DND-41 (cell line): ENCODE results near the gene PGF.

Experiments
- ATAC-seq: fragments of 200-7000 bp; cut with Tn5 transposase; 3 replicates; pipeline ENCODE4 v1.9.1; 2021; ENCODE audit warnings: low read depth; ENCODE audit not compliant: insufficient read depth
- DNase-seq: peaks from one replicate; pipeline ENCODE4 v3.0.0-alpha.2; 2020
- H2AFZ ChIP-seq: 2 replicates; pipeline ENCODE4 v1.6.0; 2012; ENCODE audit warnings: low read depth, low read length
- H3K27ac ChIP-seq: 2 replicates; pipeline ENCODE4 v1.5.1; 2012; ENCODE audit warnings: low read length, inconsistent platforms
- H3K27me3 ChIP-seq: fragments of 200-600 bp; sonication (generic); 2 replicates; pipeline ENCODE4 v1.6.0; 2012; ENCODE audit warnings: low read length, mild to moderate bottlenecking, inconsistent platforms; ENCODE audit not compliant: insufficient read depth, poor library complexity
- H3K36me3 ChIP-seq: 2 replicates; pipeline ENCODE4 v1.5.1; 2012; ENCODE audit warnings: low read length, inconsistent platforms; ENCODE audit not compliant: insufficient read depth
- H3K4me1 ChIP-seq: 2 replicates; pipeline ENCODE4 v1.5.1; 2012; ENCODE audit warnings: mild to moderate bottlenecking, low read length; ENCODE audit not compliant: insufficient read depth
- H3K4me2 ChIP-seq: 2 replicates; pipeline ENCODE4 v1.6.0; 2012; ENCODE audit warnings: mild to moderate bottlenecking, moderate library complexity, low read length, inconsistent platforms; ENCODE audit not compliant: insufficient read depth
- H3K4me3 ChIP-seq, 2 experiments: fragments of 200-600 bp in 1 of 2; shearing (Covaris generic) in 1 of 2; 2 replicates each; pipeline ENCODE4 v1.5.1; 2012 to 2016; ENCODE audit warnings: inconsistent platforms in 2 of 2, low read length in 2 of 2, mild to moderate bottlenecking in 2 of 2, low read depth in 1 of 2, moderate library complexity in 1 of 2
- H3K79me2 ChIP-seq: 2 replicates; pipeline ENCODE4 v1.6.0; 2012; ENCODE audit warnings: low read length, inconsistent platforms; ENCODE audit not compliant: insufficient read depth
- H3K9ac ChIP-seq: 2 replicates; pipeline ENCODE4 v1.6.0; 2012; ENCODE audit warnings: low read depth, mild to moderate bottlenecking, inconsistent platforms, low read length, moderate library complexity
- H3K9me3 ChIP-seq: 2 replicates; pipeline ENCODE4 v1.5.1; 2012; ENCODE audit warnings: low read length, moderate library complexity, mild to moderate bottlenecking, inconsistent platforms; ENCODE audit not compliant: insufficient read depth, severe bottlenecking
- H4K20me1 ChIP-seq: 2 replicates; pipeline ENCODE4 v1.6.0; 2012; ENCODE audit warnings: low read length; ENCODE audit not compliant: insufficient read depth
- EZH2 ChIP-seq: IDR thresholded peaks from 3 replicates; pipeline ENCODE4 v1.6.1; 2012; ENCODE audit warnings: borderline replicate concordance, low read depth, mild to moderate bottlenecking, moderate library complexity, low read length, inconsistent platforms; ENCODE audit not compliant: severe bottlenecking
- TF ChIP-seq, protein P1 (sequence below): IDR thresholded peaks from 2 replicates; pipeline ENCODE4 v1.5.1; 2012; ENCODE audit warnings: borderline replicate concordance, low read length, moderate library complexity, mild to moderate bottlenecking; ENCODE audit not compliant: poor library complexity, severe bottlenecking; ENCODE audit errors: extremely low read depth

Gene PGF

GRCh38 chr14:74962046-74962445 lies 6.6 kb upstream of the PGF start:
- H3K4me1 ChIP-seq = no peaks in the 10 kb centered on the region
- H3K4me3 ChIP-seq = no peak overlapping the region
- no peaks in the 10 kb centered on the region for H3K79me2 ChIP-seq
- H2AFZ ChIP-seq = no peak overlapping the region
- DNase-seq (no peak), ATAC-seq (no peak)
- TF ChIP-seq, protein P1, sequence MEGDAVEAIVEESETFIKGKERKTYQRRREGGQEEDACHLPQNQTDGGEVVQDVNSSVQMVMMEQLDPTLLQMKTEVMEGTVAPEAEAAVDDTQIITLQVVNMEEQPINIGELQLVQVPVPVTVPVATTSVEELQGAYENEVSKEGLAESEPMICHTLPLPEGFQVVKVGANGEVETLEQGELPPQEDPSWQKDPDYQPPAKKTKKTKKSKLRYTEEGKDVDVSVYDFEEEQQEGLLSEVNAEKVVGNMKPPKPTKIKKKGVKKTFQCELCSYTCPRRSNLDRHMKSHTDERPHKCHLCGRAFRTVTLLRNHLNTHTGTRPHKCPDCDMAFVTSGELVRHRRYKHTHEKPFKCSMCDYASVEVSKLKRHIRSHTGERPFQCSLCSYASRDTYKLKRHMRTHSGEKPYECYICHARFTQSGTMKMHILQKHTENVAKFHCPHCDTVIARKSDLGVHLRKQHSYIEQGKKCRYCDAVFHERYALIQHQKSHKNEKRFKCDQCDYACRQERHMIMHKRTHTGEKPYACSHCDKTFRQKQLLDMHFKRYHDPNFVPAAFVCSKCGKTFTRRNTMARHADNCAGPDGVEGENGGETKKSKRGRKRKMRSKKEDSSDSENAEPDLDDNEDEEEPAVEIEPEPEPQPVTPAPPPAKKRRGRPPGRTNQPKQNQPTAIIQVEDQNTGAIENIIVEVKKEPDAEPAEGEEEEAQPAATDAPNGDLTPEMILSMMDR = no peak
- TF ChIP-seq EZH2 = no peak
- H3K9me3 ChIP-seq = no peaks in the 10 kb centered on the region
- no peaks in the 10 kb centered on the region for H4K20me1 ChIP-seq
- no peak overlapping the region for H3K27ac ChIP-seq
- H3K27me3 ChIP-seq = peaks cover 21% of the 10 kb centered on the region
- no peaks in the 10 kb centered on the region for H3K36me3 ChIP-seq
- no peak overlapping the region for H3K4me2 ChIP-seq
- H3K9ac ChIP-seq = no peak overlapping the region

DNA sequence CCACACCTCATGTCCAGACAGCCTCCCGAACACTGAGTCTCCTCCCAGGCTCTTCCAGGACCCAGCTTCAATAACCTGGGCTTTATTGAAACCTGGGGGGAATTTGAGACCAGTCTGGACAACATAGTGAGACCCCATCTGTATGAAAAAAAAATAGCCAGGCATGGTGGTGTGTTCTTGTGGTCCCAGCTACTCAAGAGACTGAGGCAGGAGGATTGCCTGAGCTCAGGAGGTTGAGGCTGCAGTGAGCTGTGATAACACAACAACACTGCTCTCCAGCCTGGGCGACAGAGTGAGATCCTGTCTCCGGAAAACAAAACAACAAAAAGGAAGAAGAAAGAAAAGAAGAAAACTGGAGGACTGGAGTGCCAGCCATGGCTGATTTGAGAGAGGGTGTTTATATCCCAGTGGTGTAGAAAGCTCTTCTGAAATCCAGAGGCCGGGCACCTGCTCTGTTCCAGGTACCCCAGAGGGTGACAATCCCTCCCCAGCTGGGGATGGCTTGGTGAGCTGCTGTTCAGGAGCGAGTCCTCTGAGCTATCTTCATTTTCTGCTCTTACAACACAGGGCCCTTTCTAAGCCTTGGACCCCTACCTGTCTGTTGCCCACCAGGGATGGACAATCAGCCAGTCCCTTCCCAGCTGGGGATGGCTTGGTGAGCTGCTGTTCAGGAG lies 6.0 kb upstream of the PGF start:
- H3K4me3 ChIP-seq = no peak overlapping the region
- no peak overlapping the region for H3K4me2 ChIP-seq
- no peak overlapping the region for H2AFZ ChIP-seq
- no peak for TF ChIP-seq EZH2
- TF ChIP-seq, protein P1 = no peak
- H3K79me2 ChIP-seq = no peaks in the 10 kb centered on the region
- H3K27me3 ChIP-seq = peaks cover 21% of the 10 kb centered on the region
- no peaks in the 10 kb centered on the region for H3K9me3 ChIP-seq
- H3K4me1 ChIP-seq = no peaks in the 10 kb centered on the region
- H3K36me3 ChIP-seq = no peaks in the 10 kb centered on the region
- DNase-seq = no peak
- no peak overlapping the region for H3K9ac ChIP-seq
- no peaks in the 10 kb centered on the region for H4K20me1 ChIP-seq
- H3K27ac ChIP-seq = no peak overlapping the region
- no peak for ATAC-seq

GRCh38 chr14:74960736-74961135 lies 5.3 kb upstream of the PGF start:
- Histone ChIP-seq H3K4me2 (no peak overlapping the region), H4K20me1 (no peaks in the 10 kb centered on the region), H3K9me3 (no peaks in the 10 kb centered on the region), H3K36me3 (no peaks in the 10 kb centered on the region), H3K9ac (no peak overlapping the region), H3K79me2 (no peaks in the 10 kb centered on the region), H2AFZ (no peak overlapping the region), H3K4me3 (no peak overlapping the region), H3K27ac (no peak overlapping the region), H3K4me1 (no peaks in the 10 kb centered on the region), H3K27me3 (peaks cover 21% of the 10 kb centered on the region)
- TF ChIP-seq EZH2 = no peak
- TF ChIP-seq, protein P1 = no peak
- ATAC-seq = no peak
- DNase-seq = no peak

GRCh38 chr14:74959596-74960180 lies 4.3 kb upstream of the PGF start:
- H3K4me3 ChIP-seq = no peak overlapping the region
- no peak overlapping the region for H3K4me2 ChIP-seq
- no peaks in the 10 kb centered on the region for H3K9me3 ChIP-seq
- no peaks in the 10 kb centered on the region for H3K36me3 ChIP-seq
- H2AFZ ChIP-seq = no peak overlapping the region
- H4K20me1 ChIP-seq = no peaks in the 10 kb centered on the region
- H3K9ac ChIP-seq = no peak overlapping the region
- no peaks in the 10 kb centered on the region for H3K79me2 ChIP-seq
- TF ChIP-seq EZH2 = no peak
- TF ChIP-seq, protein P1 = no peak
- no peak overlapping the region for H3K27ac ChIP-seq
- peaks cover 17% of the 10 kb centered on the region for H3K27me3 ChIP-seq
- ATAC-seq (no peak), DNase-seq (no peak)
- no peaks in the 10 kb centered on the region for H3K4me1 ChIP-seq
